Hepatocyte (in vitro differentiated cells): ENCODE results near the gene SPATC1L. TPM values are rescaled to one million over a fixed set of nuclear protein-coding genes. Genes with fewer than 3 reads are reported as not detected.
"Not testable (repeated sequence)": the region's sequence is repeated elsewhere in the genome, so short reads cannot be mapped to it uniquely, and the experiment has no call there.

ENCODE experiments used
- DNase-seq: peaks from one replicate; pipeline ENCODE4 v3.0.0-alpha.2; 2016; ENCODE audit warnings: low spot score
- H2AFZ ChIP-seq: fragments of 200-600 bp; sonication (generic); 2 replicates; pipeline ENCODE4 v1.6.0; 2016; ENCODE audit warnings: antibody characterized with exemption, mild to moderate bottlenecking
- H3K27ac ChIP-seq: fragments of 200-600 bp; sonication (generic); 2 replicates; pipeline ENCODE4 v1.5.1; 2016; ENCODE audit warnings: mild to moderate bottlenecking
- H3K27me3 ChIP-seq: fragments of 200-600 bp; sonication (generic); 2 replicates; pipeline ENCODE4 v1.6.1; 2016
- H3K36me3 ChIP-seq: fragments of 200-600 bp; sonication (generic); replicated peaks from 2 replicates; pipeline ENCODE4 v1.5.1; 2016; ENCODE audit warnings: low read depth; ENCODE audit not compliant: insufficient read depth
- H3K4me1 ChIP-seq: fragments of 200-600 bp; sonication (generic); 2 replicates; pipeline ENCODE4 v1.5.1; 2016; ENCODE audit warnings: mild to moderate bottlenecking, moderate library complexity; ENCODE audit not compliant: insufficient read depth
- H3K4me2 ChIP-seq: fragments of 200-600 bp; sonication (generic); 2 replicates; pipeline ENCODE4 v1.6.0; 2016
- H3K4me3 ChIP-seq: fragments of 200-600 bp; sonication (generic); 2 replicates; pipeline ENCODE4 v1.5.1; 2016; ENCODE audit warnings: mild to moderate bottlenecking
- H3K79me2 ChIP-seq: fragments of 200-600 bp; sonication (generic); 2 replicates; pipeline ENCODE4 v1.6.0; 2017; ENCODE audit warnings: mild to moderate bottlenecking
- H3K9me2 ChIP-seq: fragments of 200-600 bp; sonication (generic); replicated peaks from 2 replicates; pipeline ENCODE4 v1.6.0; 2017; ENCODE audit warnings: mild to moderate bottlenecking; ENCODE audit not compliant: insufficient read depth
- H3K9me3 ChIP-seq: fragments of 200-600 bp; sonication (generic); 2 replicates; pipeline ENCODE4 v1.5.1; 2016; ENCODE audit warnings: low read depth, mild to moderate bottlenecking
- H4K20me1 ChIP-seq: fragments of 200-600 bp; sonication (generic); 2 replicates; pipeline ENCODE4 v1.6.0; 2016; ENCODE audit warnings: mild to moderate bottlenecking; ENCODE audit not compliant: insufficient read depth, poor library complexity, severe bottlenecking
- CTCF ChIP-seq: fragments of 200-600 bp; sonication (generic); IDR thresholded peaks from 2 replicates; pipeline ENCODE4 v1.5.1; 2016; ENCODE audit warnings: antibody characterized with exemption, mild to moderate bottlenecking; ENCODE audit not compliant: poor library complexity
- EZH2 ChIP-seq: fragments of 200-600 bp; sonication (generic); IDR thresholded peaks from 2 replicates; pipeline ENCODE4 v1.6.1; 2016; ENCODE audit warnings: antibody characterized with exemption, mild to moderate bottlenecking, borderline replicate concordance
- EZH2phosphoT487 ChIP-seq: fragments of 200-600 bp; sonication (generic); IDR thresholded peaks from one replicate; pipeline ENCODE4 v1.6.1; 2018; ENCODE audit warnings: antibody characterized with exemption, mild to moderate bottlenecking, low read depth, moderate library complexity; ENCODE audit not compliant: unreplicated experiment, severe bottlenecking
- WGBS: methylation state at CpG from one replicate; pipeline ENCODE4 v1.1.6; 2016; ENCODE audit warnings: low lambda C conversion rate; ENCODE audit errors: missing lambda C conversion rate; 5-methylcytosine and 5-hydroxymethylcytosine counted together
- polyA plus RNA-seq: library from polyadenylated mRNA; unstranded; fragments of >200 nt; fragmentation: Nextera tagmentation; extraction: Ambion mirVana; gene quantifications from 2 replicates; pipeline ENCODE4 v1.2.1, GENCODE V29; 2016
- total RNA-seq: library from RNA; depleted of rRNA; stranded (reverse); fragments of >200 nt; gene quantifications from 2 replicates; pipeline ENCODE4 v1.2.3, GENCODE V29; 2014

SPATC1L gene
- total and polyA plus RNA-seq, 2 experiments from 2014 or later = 10.1 to 24.2 TPM

- Histone ChIP-seq H3K4me3 (no peak overlapping the region), H3K36me3 (no peaks in the 10 kb centered on the region), H3K4me1 (no peaks in the 10 kb centered on the region), H4K20me1 (no peaks in the 10 kb centered on the region), H3K9me2 (no peaks in the 10 kb centered on the region), H3K27ac (no peak overlapping the region), H3K79me2 (peaks cover 15% of the 10 kb centered on the region), H3K27me3 (no peaks in the 10 kb centered on the region), H3K9me3 (peaks cover 5% of the 10 kb centered on the region), H2AFZ (no peak overlapping the region), H3K4me2 (no peak overlapping the region)
- no peak for DNase-seq
- TF ChIP-seq EZH2 = no peak
- TF ChIP-seq CTCF = no peak
- no peak for TF ChIP-seq EZH2phosphoT487
- WGBS = 90% methylated on average over 16 of the region's 17 CpGs
Observed at GRCh38 chr21:46179708-46180078, 4.6 kb downstream of the SPATC1L start.

DNA sequence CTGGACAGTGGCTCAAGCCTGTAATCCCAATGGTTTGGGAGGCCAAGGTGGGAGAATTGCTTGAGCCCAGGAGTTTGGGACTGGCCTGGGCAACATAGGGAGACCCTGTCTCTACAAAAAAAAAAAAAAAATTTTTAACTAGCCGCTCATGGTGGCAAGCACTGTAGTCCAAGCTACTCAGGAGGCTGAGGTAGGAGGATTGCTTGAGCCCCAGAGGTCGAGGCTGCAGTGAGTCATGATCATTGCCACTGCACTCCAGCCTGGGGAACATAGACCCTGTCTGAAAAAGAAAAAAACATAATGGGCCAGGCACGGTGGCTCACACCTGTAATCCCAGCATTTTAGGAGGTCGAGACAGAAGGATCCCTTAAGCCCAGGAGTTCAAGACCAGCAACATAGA lies 5.3 kb downstream of the SPATC1L start:
- H3K27ac ChIP-seq = no peak overlapping the region
- DNase-seq = no peak
- WGBS = 87% methylated on average over 4 of the region's 4 CpGs
- H3K4me2 ChIP-seq = no peak overlapping the region
- peaks cover 5% of the 10 kb centered on the region for H3K9me3 ChIP-seq
- no peaks in the 10 kb centered on the region for H3K27me3 ChIP-seq
- H2AFZ ChIP-seq = no peak overlapping the region
- H3K4me1 ChIP-seq = no peaks in the 10 kb centered on the region
- no peaks in the 10 kb centered on the region for H3K36me3 ChIP-seq
- no peaks in the 10 kb centered on the region for H4K20me1 ChIP-seq
- peaks cover 19% of the 10 kb centered on the region for H3K79me2 ChIP-seq
- H3K4me3 ChIP-seq = no peak overlapping the region
- TF ChIP-seq CTCF = no peak
- TF ChIP-seq EZH2 = no peak
- TF ChIP-seq EZH2phosphoT487 = no peak
- H3K9me2 ChIP-seq = no peaks in the 10 kb centered on the region

GRCh38 chr21:46176443-46177129 lies 7.7 kb downstream of the SPATC1L start:
- whole genome bisulfite sequencing = 99% methylated on average over 3 of the region's 3 CpGs
- not testable (repeated sequence) for H3K27me3 ChIP-seq, H3K36me3 ChIP-seq, DNase-seq, H3K4me3 ChIP-seq, H2AFZ ChIP-seq, H4K20me1 ChIP-seq, H3K4me2 ChIP-seq, H3K4me1 ChIP-seq, H3K9me2 ChIP-seq, H3K27ac ChIP-seq, H3K9me3 ChIP-seq
- H3K79me2 ChIP-seq = peaks cover 22% of the 10 kb centered on the region

- H3K9me2 ChIP-seq = no peaks in the 10 kb centered on the region
- no peak for DNase-seq
- H3K4me2 ChIP-seq = no peak overlapping the region
- H3K79me2 ChIP-seq = peaks cover 22% of the 10 kb centered on the region
- no peaks in the 10 kb centered on the region for H3K27me3 ChIP-seq
- H4K20me1 ChIP-seq = no peaks in the 10 kb centered on the region
- H3K27ac ChIP-seq = no peak overlapping the region
- peaks cover 5% of the 10 kb centered on the region for H3K9me3 ChIP-seq
- 100% methylated on average over 1 of the region's 1 CpG for WGBS
- no peak overlapping the region for H2AFZ ChIP-seq
- H3K36me3 ChIP-seq = no peaks in the 10 kb centered on the region
- no peaks in the 10 kb centered on the region for H3K4me1 ChIP-seq
- TF ChIP-seq EZH2phosphoT487 = no peak
- TF ChIP-seq EZH2 = no peak
- TF ChIP-seq CTCF = no peak
- no peak overlapping the region for H3K4me3 ChIP-seq
Observed at GRCh38 chr21:46173573-46173972, 10.7 kb downstream of the SPATC1L start.
